ENCODE data around the gene ZBTB38.
A peak's percentile ranks its signal among the peaks of the same experiment; 100 is the strongest.

The ZBTB38 gene

GRCh38 chr3:141368925-141369794 is 856 bp downstream of the ZBTB38 start:
- TF ChIP-seq, protein P1, sequence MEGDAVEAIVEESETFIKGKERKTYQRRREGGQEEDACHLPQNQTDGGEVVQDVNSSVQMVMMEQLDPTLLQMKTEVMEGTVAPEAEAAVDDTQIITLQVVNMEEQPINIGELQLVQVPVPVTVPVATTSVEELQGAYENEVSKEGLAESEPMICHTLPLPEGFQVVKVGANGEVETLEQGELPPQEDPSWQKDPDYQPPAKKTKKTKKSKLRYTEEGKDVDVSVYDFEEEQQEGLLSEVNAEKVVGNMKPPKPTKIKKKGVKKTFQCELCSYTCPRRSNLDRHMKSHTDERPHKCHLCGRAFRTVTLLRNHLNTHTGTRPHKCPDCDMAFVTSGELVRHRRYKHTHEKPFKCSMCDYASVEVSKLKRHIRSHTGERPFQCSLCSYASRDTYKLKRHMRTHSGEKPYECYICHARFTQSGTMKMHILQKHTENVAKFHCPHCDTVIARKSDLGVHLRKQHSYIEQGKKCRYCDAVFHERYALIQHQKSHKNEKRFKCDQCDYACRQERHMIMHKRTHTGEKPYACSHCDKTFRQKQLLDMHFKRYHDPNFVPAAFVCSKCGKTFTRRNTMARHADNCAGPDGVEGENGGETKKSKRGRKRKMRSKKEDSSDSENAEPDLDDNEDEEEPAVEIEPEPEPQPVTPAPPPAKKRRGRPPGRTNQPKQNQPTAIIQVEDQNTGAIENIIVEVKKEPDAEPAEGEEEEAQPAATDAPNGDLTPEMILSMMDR (IDR thresholded peaks at IDR 0.05; ENCODE audit: extremely low read depth, missing control alignments) = no peak
- DNase-seq (ENCODE audit: low spot score) = no peak

DNA sequence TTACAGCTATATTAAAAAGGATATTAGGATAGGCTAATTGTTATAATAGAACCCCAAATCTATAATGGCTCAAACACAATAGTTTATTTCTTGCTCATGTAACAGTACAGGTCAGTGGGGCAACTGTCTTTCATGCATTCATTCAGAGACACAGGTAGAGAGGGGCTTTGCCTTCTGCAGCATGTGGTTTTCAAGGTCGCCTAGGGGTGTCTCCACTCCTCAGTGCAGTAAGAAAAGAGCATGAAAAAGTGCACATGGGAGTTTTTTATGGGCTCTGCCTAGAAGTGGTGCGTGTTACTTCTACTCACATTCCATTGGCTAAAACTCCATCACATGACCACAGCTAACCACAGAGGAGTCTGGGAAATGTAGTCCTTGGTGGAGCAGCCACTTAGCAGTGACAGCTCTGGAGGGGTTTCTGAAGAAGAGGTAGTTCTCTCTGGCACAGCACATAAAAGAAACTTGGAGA is 1.8 kb downstream of the ZBTB38 start:
- DNase-seq (ENCODE audit: low spot score) = peak; percentile 82
- TF ChIP-seq, protein P1 (IDR thresholded peaks at IDR 0.05; ENCODE audit: extremely low read depth, missing control alignments) = peak; percentile 52

DNA sequence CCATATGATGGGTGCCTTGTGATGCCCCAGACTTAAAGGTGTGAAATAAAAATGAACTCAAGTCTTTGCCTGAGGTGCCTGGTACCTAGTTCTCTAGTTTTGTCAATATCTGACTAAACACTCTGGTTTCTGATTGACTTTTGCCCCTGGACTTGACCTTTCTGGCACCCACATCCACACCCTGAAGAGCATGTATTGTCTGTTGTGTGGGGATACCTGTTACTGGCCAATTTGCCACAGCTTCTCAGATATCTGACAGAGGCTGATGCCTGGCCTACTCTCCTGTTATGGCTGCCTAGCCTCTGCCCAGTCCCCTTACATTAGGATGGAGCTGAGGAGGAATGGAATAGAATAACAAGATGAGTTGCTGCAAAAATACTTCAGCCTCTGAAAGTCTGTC is 3.6 kb downstream of the ZBTB38 start:
- TF ChIP-seq, protein P1 (IDR thresholded peaks at IDR 0.05; ENCODE audit: extremely low read depth, missing control alignments) = no peak
- peak; percentile 31 for DNase-seq (ENCODE audit: low spot score)

GRCh38 chr3:141372656-141373055 is 4.4 kb downstream of the ZBTB38 start:
- DNase-seq (ENCODE audit: low spot score) = no peak
- TF ChIP-seq, protein P1 (IDR thresholded peaks at IDR 0.05; ENCODE audit: extremely low read depth, missing control alignments) = no peak

- DNase-seq (ENCODE audit: low spot score) = no peak
- TF ChIP-seq, protein P1 (IDR thresholded peaks at IDR 0.05; ENCODE audit: extremely low read depth, missing control alignments) = no peak
These were observed 4.9 kb downstream of the ZBTB38 start for GRCh38 chr3:141373232-141373631.

GRCh38 chr3:141373768-141374526 is 5.6 kb downstream of the ZBTB38 start:
- DNase-seq (ENCODE audit: low spot score) = no peak

More at GRCh38 chr3:141373768-141374526, 5.6 kb downstream of the ZBTB38 start:
- TF ChIP-seq, protein P1 (IDR thresholded peaks at IDR 0.05; ENCODE audit: extremely low read depth, missing control alignments) = no peak

All from GM20000 (cell line).